Right kidney (tissue), 1 donor: ENCODE results near the gene TM4SF4.

ENCODE experiments used
- DNase-seq: peaks from one replicate; pipeline ENCODE4 v3.0.0-alpha.2; 2016

The TM4SF4 gene

GRCh38 chr3:149514471-149514870 is 40.0 kb downstream of the TM4SF4 start:
- DNase-seq = no peak

DNA sequence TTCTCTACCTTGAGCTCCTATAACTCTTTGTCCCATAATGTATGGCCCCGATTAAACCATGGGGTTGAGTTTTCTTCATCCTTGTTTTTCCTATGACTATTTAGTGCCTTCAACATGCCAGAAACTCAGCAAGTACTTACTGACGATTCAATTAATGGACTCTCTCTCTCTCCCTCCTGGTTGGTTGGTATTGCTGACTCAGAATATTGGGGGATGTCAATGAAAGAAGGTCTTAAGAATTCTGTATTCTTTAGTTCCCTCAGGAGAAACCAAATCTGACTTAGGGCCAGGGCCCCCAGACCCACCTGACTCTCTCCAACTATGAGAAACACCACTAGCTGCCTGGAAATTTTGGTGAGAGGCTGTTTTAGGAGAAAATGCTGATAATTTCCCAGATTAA is 40.8 kb downstream of the TM4SF4 start:
- no peak for DNase-seq

DNA sequence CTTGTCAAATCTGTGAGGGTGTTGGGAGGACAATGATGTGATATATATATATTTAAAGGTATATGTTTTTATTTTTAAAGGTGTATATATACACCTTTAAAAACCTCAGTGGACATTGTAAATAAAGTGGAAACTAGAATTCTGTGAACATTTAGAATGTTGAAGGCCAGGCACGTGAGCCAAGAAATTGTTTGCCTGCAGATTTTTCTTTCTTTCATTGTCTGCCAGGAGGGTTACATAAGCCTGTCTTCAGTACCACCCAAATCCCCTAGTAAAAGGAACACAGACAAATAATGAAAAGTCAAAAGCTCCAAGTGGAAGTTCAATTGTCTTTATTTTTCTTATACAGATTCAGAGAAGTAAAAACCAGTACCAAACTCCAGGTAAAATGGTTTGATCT is 42.4 kb downstream of the TM4SF4 start:
- DNase-seq = no peak

DNA sequence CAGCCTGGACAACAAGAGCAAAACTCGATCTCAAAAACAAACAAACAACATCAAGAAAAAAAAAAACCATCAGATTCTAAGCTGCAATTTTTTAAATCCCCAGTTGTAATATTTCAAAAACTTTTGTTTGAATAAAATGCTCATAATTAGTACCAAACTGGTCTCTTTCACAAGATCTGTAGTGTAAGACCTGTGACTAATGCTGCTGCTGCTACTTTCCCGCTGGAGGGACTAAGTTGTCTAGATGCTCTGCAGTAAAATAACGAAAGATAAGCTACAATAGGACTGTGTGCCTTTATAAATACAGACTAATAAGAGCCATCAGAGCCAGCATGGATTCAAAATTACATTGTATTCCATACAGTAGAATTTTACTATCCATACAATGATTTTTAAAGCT is 45.4 kb downstream of the TM4SF4 start:
- no peak for DNase-seq

DNA sequence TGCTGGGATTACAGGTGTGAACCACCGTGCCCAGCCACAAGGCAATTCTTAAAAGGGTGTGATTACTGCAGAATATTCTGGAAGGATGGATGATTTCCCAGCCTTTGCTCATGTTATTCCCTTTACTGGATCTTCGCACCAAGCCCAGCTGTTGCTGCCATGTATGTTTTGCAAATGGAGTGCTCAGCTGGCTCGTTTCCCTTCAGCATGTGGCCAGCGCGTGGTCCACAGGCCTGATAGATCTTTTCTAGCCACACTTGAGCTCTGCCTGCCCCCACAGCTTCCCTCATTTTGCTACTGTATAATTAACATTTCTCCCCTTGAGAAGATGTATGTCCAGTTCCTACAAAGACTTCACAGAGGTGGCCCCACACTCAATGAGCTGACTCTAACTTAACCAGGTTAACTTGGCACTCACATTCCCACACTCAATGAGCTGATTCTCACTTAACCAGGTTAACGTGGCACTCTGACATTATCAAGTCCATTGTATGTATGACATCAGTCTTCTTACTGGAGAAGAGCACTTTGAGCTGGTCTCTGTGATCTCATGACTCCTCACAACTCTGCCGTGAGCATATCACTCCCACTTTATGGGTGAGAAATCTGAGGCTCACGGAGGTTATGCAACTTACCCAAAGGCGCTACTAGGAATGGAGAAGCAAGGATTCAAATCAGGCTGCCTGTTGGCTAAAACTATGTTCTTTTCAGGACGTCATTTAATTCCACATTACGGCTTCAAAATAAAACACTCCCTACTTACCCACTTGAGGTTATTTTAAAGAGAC is 49.2 kb downstream of the TM4SF4 start:
- no peak for DNase-seq

DNA sequence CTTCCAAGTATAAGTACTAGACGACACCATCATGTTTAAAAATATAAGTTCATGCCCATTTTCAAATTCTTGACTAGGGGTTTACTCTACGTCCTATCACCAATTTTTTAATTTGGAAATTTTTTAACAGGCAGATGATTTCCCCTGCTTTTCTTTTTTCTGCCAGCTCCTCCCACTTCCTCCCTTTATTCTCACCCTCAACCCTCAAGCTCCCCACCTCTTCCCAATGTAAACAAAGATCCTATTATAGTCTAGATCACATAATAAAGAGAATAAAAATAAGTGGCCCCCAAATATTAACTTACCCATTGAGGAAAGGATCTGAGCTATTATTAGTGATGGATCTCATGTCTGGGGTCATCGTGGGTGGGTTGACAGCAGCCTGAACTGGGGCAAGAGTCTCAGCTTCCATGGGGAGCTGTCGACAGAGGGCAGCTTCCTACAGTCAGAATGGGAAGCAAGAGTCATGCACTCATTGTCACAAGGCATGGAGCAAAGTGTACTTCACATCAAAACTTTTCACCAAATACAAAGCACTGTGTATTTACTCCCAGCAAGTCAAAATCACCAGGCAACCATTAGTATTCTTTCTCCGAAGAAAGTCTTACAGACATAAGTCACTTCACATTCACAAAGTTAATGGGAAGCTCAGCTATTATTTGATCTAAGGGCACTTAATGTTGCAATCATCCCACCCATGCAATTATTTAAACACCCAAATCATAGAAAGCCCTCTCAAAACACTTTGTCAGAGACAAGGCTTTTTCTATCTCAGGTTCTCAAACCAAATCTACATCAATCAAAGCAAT is 53.2 kb downstream of the TM4SF4 start:
- no peak for DNase-seq

GRCh38 chr3:149528340-149528650 is 53.8 kb downstream of the TM4SF4 start:
- DNase-seq = no peak

GRCh38 chr3:149529099-149529498 is 54.6 kb downstream of the TM4SF4 start:
- DNase-seq = no peak

- DNase-seq = no peak
These were observed 58.1 kb downstream of the TM4SF4 start for GRCh38 chr3:149532489-149533180.

- DNase-seq = no peak
These were observed 59.6 kb downstream of the TM4SF4 start for GRCh38 chr3:149534082-149534481.

DNA sequence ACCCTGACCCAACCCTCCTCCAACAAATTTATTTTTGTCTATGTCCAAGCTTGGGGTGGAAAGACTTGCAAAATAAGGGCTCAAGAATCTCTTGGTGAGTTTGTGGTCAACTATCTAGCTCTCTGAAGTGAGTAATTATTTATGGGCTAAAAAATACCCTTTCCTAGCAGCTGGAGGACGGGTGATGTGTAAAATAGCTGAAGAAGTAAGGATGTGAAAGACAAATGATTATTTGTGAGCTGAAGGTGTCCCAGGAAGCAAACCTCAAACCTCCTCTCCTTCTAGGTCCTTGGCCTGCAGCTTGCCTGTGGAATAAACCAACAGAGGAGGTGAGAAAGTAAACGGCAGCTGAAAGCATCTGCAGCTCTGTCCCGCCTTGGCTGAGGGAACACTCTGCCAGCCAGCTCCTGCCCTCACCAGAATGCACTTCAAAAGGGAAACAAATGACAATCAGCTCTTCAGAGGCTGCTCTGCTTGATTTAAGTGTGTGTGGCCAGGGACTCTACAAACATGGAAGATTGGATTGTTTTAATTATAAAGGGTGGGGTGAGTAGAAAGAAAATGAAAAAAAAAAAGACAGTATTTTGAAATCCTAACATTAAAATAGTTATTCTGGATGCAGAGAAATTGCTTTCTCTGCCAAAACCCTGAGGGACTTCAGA is 60.3 kb downstream of the TM4SF4 start:
- DNase-seq = no peak

- DNase-seq = no peak
These were observed 60.8 kb downstream of the TM4SF4 start for GRCh38 chr3:149535333-149535685.

DNA sequence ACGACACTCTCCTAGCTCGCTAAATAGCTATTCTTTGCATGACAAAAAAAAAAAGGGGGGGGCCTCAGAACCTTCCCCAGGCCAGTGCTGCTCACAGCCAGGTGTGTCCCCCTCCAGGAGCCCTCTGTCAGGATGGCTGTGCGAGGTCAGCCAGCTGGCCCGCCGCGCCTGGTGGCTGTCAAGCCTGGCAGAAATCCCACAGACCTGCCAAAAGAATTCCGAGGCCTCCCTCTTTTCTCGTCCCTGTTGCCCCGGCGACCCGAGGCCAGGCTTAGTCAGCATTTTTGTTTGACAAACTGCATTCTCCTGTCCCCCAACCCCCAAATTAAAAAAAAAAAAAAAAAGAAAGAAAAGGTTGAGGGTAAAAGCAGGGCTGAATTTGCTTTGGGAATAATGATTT is 61.9 kb downstream of the TM4SF4 start:
- DNase-seq = no peak

DNA sequence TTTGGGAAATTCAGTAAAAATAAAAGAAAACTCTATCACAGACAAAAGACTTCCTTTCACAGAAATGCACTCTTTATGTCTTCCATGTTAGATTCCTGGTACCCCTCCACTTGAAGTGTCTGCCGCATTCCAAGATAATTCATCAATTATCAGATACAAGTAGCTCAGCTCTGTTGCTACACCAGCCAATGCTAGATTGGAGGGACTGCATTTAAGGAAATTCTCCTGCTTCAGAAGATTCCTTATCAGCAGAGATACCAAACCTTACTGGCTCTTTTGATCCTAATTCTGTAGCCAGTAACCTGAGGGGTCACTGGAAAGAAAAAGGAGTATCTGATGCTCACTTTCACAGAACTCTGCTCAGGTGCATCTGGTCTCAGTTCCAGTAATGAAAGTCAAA is 63.9 kb downstream of the TM4SF4 start:
- DNase-seq = no peak

DNA sequence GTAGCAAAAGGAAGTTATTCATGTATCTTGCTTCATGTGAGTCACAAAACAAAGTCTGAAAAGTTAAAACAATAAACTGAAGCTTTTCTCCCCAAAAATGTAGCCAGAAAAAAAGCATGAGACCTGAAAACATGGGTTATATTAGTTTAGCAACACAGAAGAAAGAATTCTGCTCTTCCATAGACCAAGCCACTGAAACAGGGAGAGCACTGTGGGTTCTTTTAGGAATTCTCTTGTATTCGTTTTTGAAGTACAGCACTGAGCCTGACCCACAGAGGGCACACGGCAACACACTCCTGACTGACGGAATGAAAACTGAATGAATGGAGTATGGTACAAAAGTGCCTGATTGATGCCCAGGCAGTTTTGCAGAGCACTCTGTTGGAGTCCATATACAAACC is 66.6 kb downstream of the TM4SF4 start:
- no peak for DNase-seq

DNA sequence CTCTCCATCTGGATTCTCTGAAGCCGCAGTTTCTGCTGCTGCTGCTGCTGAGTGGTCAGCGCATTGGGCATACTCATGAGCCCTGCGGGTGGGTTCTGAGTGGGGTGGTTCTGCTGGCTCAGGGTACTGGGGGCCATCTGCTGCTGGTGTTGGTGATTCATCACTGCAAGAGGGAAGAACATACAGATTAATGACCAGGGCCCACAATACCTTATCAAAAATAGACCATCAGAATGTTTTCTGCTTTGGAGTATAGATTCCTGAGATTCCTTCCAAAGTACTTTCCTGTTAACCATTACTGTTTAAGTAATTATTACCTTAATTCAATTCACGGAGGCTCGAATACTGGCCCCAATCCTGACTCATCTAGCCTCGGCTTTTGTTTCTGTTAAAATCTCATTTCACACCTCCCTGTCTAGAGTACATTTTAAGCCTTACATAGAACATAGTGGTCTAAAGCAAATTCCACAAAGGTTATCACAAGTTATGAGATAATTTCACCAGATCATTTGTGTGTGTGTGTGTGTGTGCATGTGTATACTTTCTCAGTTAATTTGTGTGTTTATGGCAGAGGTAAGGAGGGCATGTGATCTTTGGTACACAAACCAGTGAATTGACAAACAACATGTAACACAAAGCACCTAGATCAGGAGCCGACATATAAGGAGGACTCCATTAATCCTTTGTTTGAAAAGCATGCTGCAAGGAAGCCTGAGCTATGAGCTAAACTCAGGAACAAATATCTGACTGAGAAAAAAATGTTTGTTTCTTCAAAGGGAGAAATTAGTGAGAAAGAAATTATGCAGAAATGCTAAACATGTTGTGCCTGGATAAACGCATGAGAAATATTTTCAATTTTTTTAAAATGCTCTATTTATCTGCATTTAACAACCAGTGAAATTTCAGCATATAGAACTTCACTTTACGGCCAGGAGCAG is 68.1 kb downstream of the TM4SF4 start:
- no peak for DNase-seq

GRCh38 chr3:149545049-149545448 is 70.6 kb downstream of the TM4SF4 start:
- DNase-seq = no peak

DNA sequence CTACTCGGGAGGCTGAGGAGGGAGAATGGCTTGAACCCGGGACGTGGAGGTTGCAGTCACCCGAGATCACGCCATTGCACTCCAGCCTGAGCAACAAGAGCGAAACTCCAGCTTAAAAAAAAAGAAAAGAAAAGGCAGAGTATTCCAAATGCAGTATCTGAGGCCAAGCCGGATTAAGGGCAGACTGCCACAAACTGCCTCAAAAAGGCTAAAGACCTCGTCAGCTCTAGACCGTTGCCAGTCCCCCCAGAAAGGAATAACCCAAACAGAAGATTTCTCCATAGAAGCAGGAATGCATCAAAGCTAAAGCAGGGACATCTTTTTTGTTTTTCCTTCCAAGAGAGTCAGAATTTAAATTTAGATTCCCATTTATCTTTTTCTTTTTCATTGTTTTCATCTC is 72.9 kb downstream of the TM4SF4 start:
- no peak for DNase-seq

DNA sequence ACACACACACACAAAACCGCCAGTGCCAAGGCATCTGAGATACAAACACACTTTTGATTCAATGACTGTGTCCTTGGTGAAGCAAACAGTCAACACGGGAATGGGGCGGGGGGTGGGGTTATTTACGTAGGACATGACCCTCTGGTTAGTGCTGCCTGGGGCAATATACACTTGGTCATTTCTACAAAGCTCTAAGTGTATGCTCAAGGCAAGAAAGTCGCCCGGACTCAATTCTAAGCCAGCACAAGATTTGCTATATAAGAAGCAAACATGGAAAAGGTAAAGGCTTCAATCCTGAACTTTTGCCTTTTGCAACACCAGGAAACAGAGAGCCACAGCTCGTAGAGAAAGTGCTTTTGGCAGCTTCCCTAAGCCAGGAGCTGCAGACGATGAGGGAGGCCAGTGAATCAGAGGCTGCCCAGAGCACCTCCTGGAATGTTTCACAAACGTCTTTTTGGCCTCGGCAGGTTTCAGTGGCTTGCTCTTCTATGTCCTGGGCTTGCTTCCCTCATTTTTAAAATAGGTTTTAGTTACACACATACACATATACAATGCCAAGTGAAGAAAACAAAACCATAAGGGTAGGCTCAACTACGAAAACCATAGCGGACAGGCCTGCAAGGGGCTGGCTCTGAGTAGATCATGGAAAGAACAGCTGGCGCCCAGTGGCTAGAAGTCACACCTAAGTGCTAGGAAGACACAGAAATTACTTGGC is 73.6 kb downstream of the TM4SF4 start:
- DNase-seq = no peak

- no peak for DNase-seq
These were observed 74.2 kb downstream of the TM4SF4 start for GRCh38 chr3:149548669-149549065.

DNA sequence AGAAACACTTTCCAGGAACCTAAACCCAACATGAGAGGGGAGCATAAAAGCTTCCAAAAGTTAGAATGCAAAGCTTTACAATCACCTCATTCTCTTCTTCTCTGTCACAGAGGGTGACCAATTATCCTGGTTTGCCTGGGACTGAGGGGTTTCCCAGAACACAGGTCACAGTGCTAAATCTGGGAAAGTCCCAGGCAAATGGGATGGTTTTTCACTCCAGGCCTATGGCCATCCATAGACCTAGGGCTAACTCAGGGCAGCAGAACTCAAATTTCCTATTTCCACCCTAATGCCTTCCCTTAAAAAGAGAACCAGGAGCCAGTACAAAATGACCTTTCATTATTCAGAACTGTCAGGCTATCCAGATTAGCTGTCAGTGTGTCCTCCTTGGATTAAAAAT is 77.0 kb downstream of the TM4SF4 start:
- no peak for DNase-seq
